Naive thymus-derived CD4-positive, alpha-beta T cell (primary cell): Measurements from ENCODE around the gene FAM120B. TPM values are rescaled to one million over a fixed set of nuclear protein-coding genes. Genes with fewer than 3 reads are reported as not detected.

Experiments
- ATAC-seq: fragments of 150-1000 bp; cut with Tn5 transposase; 2 replicates; pipeline ENCODE4 v1.10.0; 2021; ENCODE audit warnings: mild to moderate bottlenecking, moderate library complexity
- CTCF ChIA-PET: fragments of 350-600 bp; sonication (Branson Sonifier 250); formaldehyde crosslinking; loops from one replicate; lab custom pipeline; 2021; ENCODE audit warnings: antibody characterized with exemption; lab: Charles Lee
- POLR2A ChIA-PET: fragments of 350-600 bp; sonication (Branson Sonifier 250); formaldehyde crosslinking; loops from one replicate; lab custom pipeline; 2021; ENCODE audit warnings: antibody characterized with exemption, inconsistent platforms; lab: Charles Lee
- DNase-seq, 9 donors: peaks; one replicate each; pipeline versions ENCODE4 v3.0.0 to v3.0.0-alpha.2; 2020 to 2022; ENCODE audit warnings: mixed read lengths in 1 of 9
- H3K27ac ChIP-seq: one replicate; pipeline ENCODE4 v1.7.0; 2013; ENCODE audit warnings: mild to moderate bottlenecking, low read depth, low read length, moderate library complexity
- H3K27me3 ChIP-seq, 2 donors: one replicate each; pipeline ENCODE4 v1.7.0; 2013; ENCODE audit warnings: low read length in 2 of 2, mild to moderate bottlenecking in 2 of 2, moderate library complexity in 2 of 2; ENCODE audit not compliant: control insufficient read depth in 2 of 2, insufficient read depth in 2 of 2
- H3K36me3 ChIP-seq, 3 experiments: 1 replicate in 2 of 3; 2 replicates in 1 of 3; pipeline ENCODE4 v1.7.0; 2013; ENCODE audit warnings: low read length in 3 of 3, mild to moderate bottlenecking in 3 of 3, moderate library complexity in 1 of 3; ENCODE audit not compliant: insufficient read depth in 3 of 3, control insufficient read depth in 2 of 3
- H3K4me1 ChIP-seq, 2 donors: one replicate each; pipeline ENCODE4 v1.7.0; 2013; ENCODE audit warnings: low read length in 2 of 2, mild to moderate bottlenecking in 2 of 2, moderate library complexity in 1 of 2; ENCODE audit not compliant: control insufficient read depth in 2 of 2, insufficient read depth in 2 of 2
- H3K4me3 ChIP-seq: 2 replicates; pipeline ENCODE4 v1.7.0; 2013; ENCODE audit warnings: mild to moderate bottlenecking, low read length
- H3K9me3 ChIP-seq, 3 experiments: 1 replicate in 2 of 3; 2 replicates in 1 of 3; pipeline ENCODE4 v1.7.0; 2013; ENCODE audit warnings: low read length in 3 of 3; ENCODE audit not compliant: control insufficient read depth in 2 of 3
- H3K27ac Mint-ChIP-seq, 9 donors: one replicate each; pipeline ENCODE4 v1.8.0; 2020 to 2022; ENCODE audit warnings: mixed read lengths in 9 of 9, mild to moderate bottlenecking in 8 of 9, moderate library complexity in 5 of 9, inconsistent platforms in 2 of 9
- H3K27me3 Mint-ChIP-seq, 5 donors: one replicate each; pipeline ENCODE4 v1.8.0; 2021 to 2022; ENCODE audit warnings: mixed read lengths in 5 of 5, mild to moderate bottlenecking in 1 of 5
- H3K36me3 Mint-ChIP-seq, 5 donors: one replicate each; pipeline ENCODE4 v1.8.0; 2020 to 2022; ENCODE audit warnings: mixed read lengths in 5 of 5, mild to moderate bottlenecking in 3 of 5, inconsistent platforms in 1 of 5
- H3K4me1 Mint-ChIP-seq, 7 donors: one replicate each; pipeline ENCODE4 v1.8.0; 2020 to 2022; ENCODE audit warnings: mixed read lengths in 7 of 7, mild to moderate bottlenecking in 3 of 7, inconsistent platforms in 1 of 7
- H3K4me3 Mint-ChIP-seq, 10 donors: one replicate each; pipeline ENCODE4 v1.8.0; 2020 to 2022; ENCODE audit warnings: mild to moderate bottlenecking in 10 of 10, mixed read lengths in 10 of 10, moderate library complexity in 6 of 10, inconsistent platforms in 2 of 10
- H3K9me3 Mint-ChIP-seq, 11 donors: one replicate each; pipeline ENCODE4 v1.8.0; 2020 to 2022; ENCODE audit warnings: mixed read lengths in 11 of 11, mild to moderate bottlenecking in 4 of 11, inconsistent platforms in 1 of 11, moderate library complexity in 1 of 11
- intact Hi-C, 2 donors: fragments of 100-400 bp; cut with micrococcal nuclease; formaldehyde crosslinking; loops; one replicate each; pipeline ENCODE4 v1.15.1; 2023
- polyA plus RNA-seq, 2 donors: library from polyadenylated mRNA; unstranded; fragments of 300-500 nt; fragmentation: Illumina TruSeq; gene quantifications; one replicate each; pipeline ENCODE4 v1.2.3, GENCODE V29; 2021
- total RNA-seq, 6 experiments: library from RNA in 5 of 6; stranded (reverse) in 5 of 6; gene quantifications; 1 replicate in 5 of 6; 2 replicates in 1 of 6; pipeline ENCODE4 v1.2.3 and lab custom pipeline; 2021 to 2026

Gene FAM120B
- total and polyA plus RNA-seq, 7 experiments from 2014 or later: 27.2 to 53.4 (median 35.5) TPM

DNA sequence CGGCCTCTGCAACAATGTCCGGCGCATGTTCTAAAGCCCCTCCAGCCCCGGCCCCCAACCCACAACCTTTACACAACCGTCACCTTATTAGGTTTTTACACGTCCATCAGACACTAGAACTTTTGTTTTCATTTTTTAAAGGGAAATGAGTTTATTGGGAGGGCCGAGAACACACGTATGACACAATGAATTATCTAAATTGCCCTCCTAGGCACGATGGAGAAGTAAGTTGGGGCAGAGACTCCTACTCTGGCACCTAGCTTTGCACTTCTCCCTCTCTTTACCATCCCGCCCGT is 14.5 kb upstream of the FAM120B start:
- intact Hi-C loops: loop anchor here (1.0 to 10.0 kb wide), 13 partner anchors 20 to 1397 kb away; partner anchors contain the start of genes C6orf120 (in 1 of the 2), PSMB1 (in 1 of the 2), TBP (in 1 of the 2) and WDR27 (in 1 of the 2)
- Histone ChIP-seq H3K27me3 (peaks cover 7 to 9% of the 10 kb centered on the region in 2 donors), H3K36me3 (peaks cover 0 to 3% (median 0%) of the 10 kb centered on the region in 3 experiments), H3K4me1 (peaks cover 24 to 48% of the 10 kb centered on the region in 2 donors), H3K4me3 (peak overlapping the region; percentile 56), H3K27ac (no peak overlapping the region), H3K9me3 (no peaks in the 10 kb centered on the region)
- Mint-ChIP-seq H3K36me3 (peaks cover 0 to 4% (median 0%) of the 10 kb centered on the region in 5 donors), H3K27ac (peak overlapping the region in 8 of 9 donors; percentile 46 to 87 (median 77)), H3K9me3 (peaks cover 0 to 2% (median 0%) of the 10 kb centered on the region in 11 donors), H3K27me3 (peaks cover 6 to 74% (median 38%) of the 10 kb centered on the region in 5 donors), H3K4me3 (peak overlapping the region; percentile 79 to 99 (median 93)), H3K4me1 (peaks cover 20 to 51% (median 46%) of the 10 kb centered on the region in 7 donors)
- POLR2A ChIA-PET: interaction anchor here (0.9 to 5.3 kb wide), 7 partner anchors 13 to 342 kb away, joined by 3 to 35 read pairs (median 3); partner anchors contain the start of gene FAM120B
- ATAC-seq (peak; percentile 4), DNase-seq (no peak)
- CTCF ChIA-PET: interaction anchor here (0.9 to 3.6 kb wide), 11 partner anchors 13 to 502 kb away, joined by 3 to 29 read pairs (median 4); partner anchors contain the start of gene FAM120B

DNA sequence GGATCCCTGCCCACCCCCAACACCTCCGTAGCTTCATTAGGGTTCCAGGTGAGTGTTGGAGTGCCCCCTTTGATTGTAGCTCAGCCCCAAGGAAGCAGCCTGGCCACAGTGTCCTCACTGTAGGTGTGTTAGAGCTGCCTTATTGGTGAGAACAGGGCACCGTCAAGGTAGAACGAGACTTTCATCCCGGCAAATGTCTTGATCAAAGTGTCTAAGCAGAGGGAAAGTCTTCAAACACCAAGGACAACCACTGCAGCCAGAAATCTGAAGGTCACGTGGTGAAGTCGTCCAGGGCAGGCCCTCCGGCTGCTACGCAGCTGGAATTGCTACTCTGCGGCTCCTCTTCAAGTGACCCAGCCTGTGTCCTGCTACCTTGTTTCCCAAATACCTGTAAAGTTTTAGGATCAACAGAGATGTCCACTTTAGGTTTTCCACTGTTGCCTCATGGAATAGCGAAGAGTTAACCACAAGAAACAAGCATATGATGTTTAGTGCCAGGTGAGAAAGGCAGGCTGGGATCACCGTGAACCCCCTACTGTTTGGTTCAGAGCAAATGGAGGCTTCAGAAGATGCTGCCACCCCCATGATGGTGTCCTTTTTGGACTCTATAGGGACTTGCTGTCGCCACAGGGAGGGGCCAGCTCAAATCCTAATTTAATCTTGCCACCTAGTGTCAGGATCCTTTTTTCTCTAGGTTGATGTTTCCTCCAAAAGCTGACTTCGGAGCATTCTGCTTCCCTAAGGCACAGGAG is 14.0 kb upstream of the FAM120B start:
- peak overlapping the region; percentile 79 to 99 (median 93) for H3K4me3 Mint-ChIP-seq
- H3K27me3 Mint-ChIP-seq: peaks cover 6 to 74% (median 38%) of the 10 kb centered on the region in 5 donors
- H3K4me1 ChIP-seq: peaks cover 24 to 49% of the 10 kb centered on the region in 2 donors
- DNase-seq: peak in 1 of 9 donors; percentile 6
- CTCF ChIA-PET: interaction anchor here (0.9 to 3.6 kb wide), 12 partner anchors 13 to 502 kb away, joined by 3 to 29 read pairs (median 4); partner anchors contain the start of gene FAM120B
- H3K36me3 ChIP-seq: peaks cover 0 to 3% (median 0%) of the 10 kb centered on the region in 3 experiments
- intact Hi-C loops: loop anchor here (1.0 to 10.0 kb wide), 17 partner anchors 14 to 1397 kb away; partner anchors contain the start of genes C6orf120 (in 1 of the 2), FAM120B (in 1 of the 2), PSMB1 (in 1 of the 2) and TBP (in 1 of the 2)
- peaks cover 0 to 4% (median 0%) of the 10 kb centered on the region in 5 donors for H3K36me3 Mint-ChIP-seq
- peaks cover 20 to 55% (median 46%) of the 10 kb centered on the region in 7 donors for H3K4me1 Mint-ChIP-seq
- peak overlapping the region; percentile 56 for H3K4me3 ChIP-seq
- POLR2A ChIA-PET: interaction anchor here (0.6 to 5.3 kb wide), 10 partner anchors 14 to 461 kb away, joined by 3 to 35 read pairs (median 3); partner anchors contain the start of gene FAM120B
- no peak for ATAC-seq
- H3K27ac Mint-ChIP-seq: peak overlapping the region in 7 of 9 donors; percentile 23 to 87 (median 78)
- peaks cover 0 to 2% (median 0%) of the 10 kb centered on the region in 11 donors for H3K9me3 Mint-ChIP-seq
- no peak overlapping the region for H3K27ac ChIP-seq
- peaks cover 7 to 9% of the 10 kb centered on the region in 2 donors for H3K27me3 ChIP-seq
- no peaks in the 10 kb centered on the region for H3K9me3 ChIP-seq

DNA sequence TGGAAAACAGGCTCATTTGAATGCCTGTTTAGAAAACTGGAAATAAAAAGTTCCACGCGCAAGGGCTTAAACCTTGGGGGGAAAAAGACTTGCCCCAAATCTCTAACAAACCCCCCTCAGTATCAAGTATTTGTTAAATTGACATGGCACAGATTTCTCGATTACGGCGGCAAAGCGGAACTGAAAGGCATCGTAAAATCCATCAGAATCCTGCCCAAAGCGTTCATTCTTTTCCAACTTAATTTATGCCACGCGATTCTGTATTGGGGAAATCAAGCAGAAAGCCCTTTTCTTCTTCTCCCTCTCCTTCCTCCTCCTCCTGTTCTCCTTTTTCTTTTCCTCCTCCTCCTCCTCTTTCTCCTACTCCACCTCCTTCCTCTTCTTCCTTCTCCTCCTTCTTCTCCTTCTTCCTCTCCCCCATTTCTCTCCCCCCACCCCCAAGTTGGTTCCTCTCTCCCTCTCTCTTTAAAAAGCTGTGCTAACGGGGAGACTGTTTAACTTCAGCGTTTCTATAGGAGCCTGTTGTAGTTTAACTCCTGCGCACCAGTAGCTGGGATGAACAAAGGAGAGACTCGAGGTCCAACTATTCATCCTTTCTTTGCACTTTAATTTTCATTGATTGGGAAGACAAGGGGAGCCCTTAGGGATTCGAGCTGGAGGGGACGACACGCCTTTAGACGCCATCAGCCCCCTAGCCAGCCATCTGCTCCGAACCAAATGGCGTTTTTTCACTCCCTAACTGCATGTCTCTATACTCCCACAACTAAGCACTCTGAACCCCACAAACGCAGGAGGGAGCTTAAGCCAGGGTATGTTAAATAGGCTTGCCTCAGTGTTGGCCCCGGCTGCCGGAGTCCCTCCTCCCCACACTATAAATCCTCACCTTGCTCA is 13.0 kb upstream of the FAM120B start:
- Histone ChIP-seq H3K27me3 (peaks cover 4 to 9% of the 10 kb centered on the region in 2 donors), H3K4me1 (peaks cover 18 to 45% of the 10 kb centered on the region in 2 donors), H3K4me3 (no peak overlapping the region), H3K9me3 (no peaks in the 10 kb centered on the region), H3K27ac (no peak overlapping the region), H3K36me3 (peaks cover 0 to 3% (median 0%) of the 10 kb centered on the region in 3 experiments)
- ChIA-PET CTCF (interaction anchor here (1.1 to 3.6 kb wide), 8 partner anchors 12 to 503 kb away, joined by 3 to 29 read pairs (median 4); partner anchors contain the start of gene FAM120B), POLR2A (interaction anchor here (0.9 to 5.3 kb wide), 5 partner anchors 10 to 462 kb away, joined by 3 to 35 read pairs (median 4); partner anchors contain the start of gene FAM120B)
- DNase-seq (no peak), ATAC-seq (no peak)
- Mint-ChIP-seq H3K4me1 (peaks cover 15 to 51% (median 41%) of the 10 kb centered on the region in 7 donors), H3K27me3 (peaks cover 12 to 74% (median 45%) of the 10 kb centered on the region in 5 donors), H3K4me3 (peak overlapping the region in 7 of 10 donors; percentile 25 to 97 (median 79)), H3K36me3 (peaks cover 0 to 4% (median 0%) of the 10 kb centered on the region in 5 donors), H3K9me3 (peaks cover 0 to 1% (median 0%) of the 10 kb centered on the region in 11 donors), H3K27ac (peak overlapping the region in 1 of 9 donors; percentile 72)
- intact Hi-C loops: loop anchor here (1.0 to 10.0 kb wide), 13 partner anchors 13 to 591 kb away; partner anchors contain the start of genes C6orf120 (in 1 of the 2), FAM120B (in 1 of the 2), PSMB1 (in 1 of the 2) and TBP (in 1 of the 2)

DNA sequence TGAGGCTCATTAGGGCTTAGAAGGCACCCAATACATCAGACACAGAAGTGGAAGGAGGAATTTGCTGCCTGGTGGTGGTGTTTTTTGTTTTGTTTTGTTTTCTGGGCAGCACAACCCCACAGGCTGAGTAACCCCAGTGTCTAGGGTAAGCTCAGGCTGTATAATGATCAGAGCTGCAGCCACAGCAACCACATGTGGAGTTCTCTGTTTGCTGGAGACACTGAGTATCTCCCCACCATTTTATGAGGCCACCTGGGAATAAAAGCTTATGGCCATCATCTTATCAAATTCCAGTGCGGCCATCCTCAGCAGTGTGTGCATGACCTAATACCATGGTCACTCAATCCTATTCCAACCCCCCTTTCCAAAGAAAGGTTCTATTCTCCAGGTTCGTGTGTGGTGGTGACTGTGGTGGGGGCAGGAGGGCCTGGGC is 12.2 kb upstream of the FAM120B start:
- Mint-ChIP-seq H3K4me3 (peak overlapping the region in 9 of 10 donors; percentile 73 to 97 (median 79)), H3K4me1 (peaks cover 11 to 46% (median 37%) of the 10 kb centered on the region in 7 donors), H3K27ac (peak overlapping the region in 1 of 9 donors; percentile 44), H3K9me3 (no peaks in the 10 kb centered on the region), H3K36me3 (peaks cover 0 to 1% (median 0%) of the 10 kb centered on the region in 5 donors), H3K27me3 (peaks cover 13 to 77% (median 50%) of the 10 kb centered on the region in 5 donors)
- ChIA-PET POLR2A (interaction anchor here (1.2 to 5.3 kb wide), 3 partner anchors 10 to 22 kb away, joined by 4 to 35 read pairs (median 14); partner anchors contain the start of gene FAM120B), CTCF (interaction anchor here (1.1 to 3.6 kb wide), 2 partner anchors 11 to 222 kb away, joined by 3 to 15 read pairs; partner anchors contain the start of gene FAM120B)
- H3K9me3 ChIP-seq: no peaks in the 10 kb centered on the region
- H3K4me1 ChIP-seq: peaks cover 15 to 42% of the 10 kb centered on the region in 2 donors
- DNase-seq (no peak), ATAC-seq (no peak)
- H3K4me3 ChIP-seq: no peak overlapping the region
- intact Hi-C loops: loop anchor here (5.0 to 10.0 kb wide), 7 partner anchors 72 to 592 kb away; partner anchors contain the start of genes C6orf120 (in 1 of the 2), PSMB1 (in 1 of the 2), TBP (in 1 of the 2) and WDR27 (in 1 of the 2)
- peaks cover 0 to 3% (median 0%) of the 10 kb centered on the region in 3 experiments for H3K36me3 ChIP-seq
- H3K27ac ChIP-seq: no peak overlapping the region
- peaks cover 4 to 9% of the 10 kb centered on the region in 2 donors for H3K27me3 ChIP-seq

DNA sequence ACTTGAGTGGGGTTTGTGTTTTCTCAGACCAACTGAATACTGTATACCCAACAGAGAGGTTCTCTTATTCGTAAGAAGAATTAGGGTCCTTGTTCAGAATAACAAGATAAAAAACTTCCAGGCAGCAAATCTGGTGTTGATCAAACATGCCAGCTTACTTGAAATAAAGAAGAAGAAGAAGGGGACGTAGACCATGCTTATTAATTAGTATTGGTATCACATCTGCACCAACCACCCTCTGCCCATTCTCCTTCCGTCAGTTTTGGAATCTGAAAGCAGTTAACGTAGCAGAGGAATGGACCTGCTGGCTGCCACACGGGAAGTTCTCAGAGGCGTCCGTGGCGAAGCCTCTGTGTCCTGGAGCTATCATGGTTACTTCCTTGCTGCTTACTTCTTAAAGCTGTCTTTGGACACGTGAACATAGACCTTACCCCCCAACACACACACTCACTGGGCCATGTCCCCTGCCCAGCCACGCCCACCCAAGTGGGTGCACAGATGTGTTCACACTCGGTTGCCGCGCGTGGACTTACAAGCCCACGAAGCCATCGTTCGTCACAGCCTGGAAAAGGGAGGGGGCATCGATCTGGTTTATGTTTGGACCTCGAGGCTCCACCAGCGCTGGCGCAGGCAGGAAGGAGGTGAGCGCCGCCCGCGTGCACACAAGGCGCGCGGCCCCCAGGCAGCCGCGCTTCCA is 11.6 kb upstream of the FAM120B start:
- peaks cover 11 to 42% of the 10 kb centered on the region in 2 donors for H3K4me1 ChIP-seq
- H3K4me3 Mint-ChIP-seq: peak overlapping the region; percentile 37 to 97 (median 78)
- ATAC-seq (no peak), DNase-seq (peak in 1 of 9 donors; percentile 24)
- H3K9me3 Mint-ChIP-seq: no peaks in the 10 kb centered on the region
- POLR2A ChIA-PET: interaction anchor here (0.7 to 1.9 kb wide), 3 partner anchors 9 to 12 kb away, joined by 3 to 14 read pairs (median 4); partner anchors contain the start of gene FAM120B
- H3K36me3 Mint-ChIP-seq: peaks cover 0 to 3% (median 0%) of the 10 kb centered on the region in 5 donors
- intact Hi-C loops: loop anchor here (1.0 to 10.0 kb wide), 8 partner anchors 11 to 593 kb away; partner anchors contain the start of genes C6orf120 (in 1 of the 2), FAM120B (in 1 of the 2), PSMB1 (in 1 of the 2) and TBP (in 1 of the 2)
- H3K4me3 ChIP-seq: peak overlapping the region; percentile 58
- peaks cover 0 to 3% (median 0%) of the 10 kb centered on the region in 3 experiments for H3K36me3 ChIP-seq
- peak overlapping the region in 3 of 9 donors; percentile 25 to 48 (median 44) for H3K27ac Mint-ChIP-seq
- peaks cover 11 to 46% (median 36%) of the 10 kb centered on the region in 7 donors for H3K4me1 Mint-ChIP-seq
- CTCF ChIA-PET: no interaction called here
- H3K27me3 Mint-ChIP-seq: peaks cover 13 to 81% (median 56%) of the 10 kb centered on the region in 5 donors
- H3K27me3 ChIP-seq: peaks cover 4 to 9% of the 10 kb centered on the region in 2 donors
- no peak overlapping the region for H3K27ac ChIP-seq
- H3K9me3 ChIP-seq: no peaks in the 10 kb centered on the region
